ENCODE data around the gene FOLR2. TPM values are rescaled to one million over a fixed set of nuclear protein-coding genes. Genes with fewer than 3 reads are reported as not detected.

Gene FOLR2
- total RNA-seq, 1 experiment from 2014 or later: not detected

DNA sequence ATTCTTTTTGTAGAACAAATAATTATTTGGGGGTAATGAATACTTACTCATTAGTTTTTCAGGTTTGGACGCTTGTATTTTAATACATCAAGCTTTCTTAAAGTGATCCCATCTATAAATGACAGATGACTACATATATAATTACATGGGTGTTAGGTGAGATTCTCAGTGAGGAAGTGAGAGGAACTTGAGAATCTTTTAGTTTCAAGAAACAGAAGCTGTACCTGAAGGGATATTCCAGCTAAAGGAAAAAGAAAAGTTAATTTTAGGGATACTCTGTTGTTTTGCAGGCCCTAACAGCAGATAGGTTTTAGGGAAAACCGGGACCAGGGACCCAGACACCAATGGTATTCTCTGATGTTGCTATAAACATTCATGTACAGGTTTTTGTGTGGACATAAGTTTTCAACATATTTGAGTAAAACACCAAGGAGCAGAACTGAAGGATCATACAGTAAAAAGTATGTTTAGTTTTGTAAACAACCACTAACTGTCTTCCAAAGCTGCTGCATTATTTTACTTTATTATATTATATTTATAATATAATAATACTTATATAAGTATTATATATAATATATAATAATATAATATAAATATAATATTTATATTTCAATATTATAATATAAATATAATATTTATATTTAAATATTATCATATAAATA, 51.5 kb downstream of the FOLR2 start:
- BruUV-seq (replicated peaks): no TSS peak
- intact Hi-C loops (cut with micrococcal nuclease): no loop called here
- Histone ChIP-seq H3K9me3 (ENCODE audit: control insufficient read depth in 1 of 2, insufficient read depth in 1 of 2, low read depth in 1 of 2, low read length in 2 of 2) (no peaks in the 10 kb centered on the region), H3K4me2 (ENCODE audit: low read length) (no peak overlapping the region), H3K27ac (ENCODE audit: low read depth, low read length) (no peak overlapping the region), H3K36me3 (ENCODE audit: control insufficient read depth in 1 of 2, insufficient read depth in 2 of 2, low read length in 2 of 2) (no peaks in the 10 kb centered on the region), H3K9me2 (ENCODE audit: insufficient read depth) (no peaks in the 10 kb centered on the region), H3K4me1 (ENCODE audit: control insufficient read depth in 1 of 2, insufficient read depth in 2 of 2, low read length in 2 of 2) (peaks cover 0 to 9% of the 10 kb centered on the region in 2 experiments; a peak in 1 of 4 replicates), H4K20me1 (ENCODE audit: insufficient read depth) (no peaks in the 10 kb centered on the region), H3K27me3 (ENCODE audit: insufficient read depth, low read length) (no peaks in the 10 kb centered on the region), H2AFZ (ENCODE audit: low read depth, low read length, poor library complexity, severe bottlenecking) (no peak overlapping the region), H3K9ac (ENCODE audit: low read length) (no peak overlapping the region), H3K4me3 (replicated peaks in 1 of 2; ENCODE audit: low read depth in 1 of 2, low read length in 2 of 2) (no peak overlapping the region), H3K79me2 (ENCODE audit: insufficient read depth, low read length) (no peaks in the 10 kb centered on the region)
- no peak for ATAC-seq
- ChIA-PET CTCF (no interaction called here), POLR2A (no interaction called here), RAD21 (ENCODE audit: low non-redundant PET in 1 of 2, low total read pairs in 2 of 2, uncharacterized antibody in 2 of 2, unreplicated experiment in 2 of 2) (no interaction called here)
- TF ChIP-seq SIN3A (IDR thresholded peaks at IDR 0.05; ENCODE audit: low read depth) (no peak), EGR1 (IDR thresholded peaks at IDR 0.05; ENCODE audit: low read depth) (no peak), RAD21 (IDR thresholded peaks at IDR 0.05; ENCODE audit: low read depth) (no peak), FOSL1 (IDR thresholded peaks at IDR 0.05; ENCODE audit: low read depth) (no peak), EZH2 (IDR thresholded peaks at IDR 0.05) (no peak), POLR2AphosphoS5 (IDR thresholded peaks at IDR 0.05; ENCODE audit: low read depth, low read length) (no peak), TCF7L2 (IDR thresholded peaks at IDR 0.05; ENCODE audit: borderline replicate concordance, extremely low read depth, insufficient read depth, insufficient read length) (no peak), CEBPB (IDR thresholded peaks at IDR 0.05; ENCODE audit: low read depth) (no peak), POLR2A (IDR thresholded peaks at IDR 0.05; ENCODE audit: borderline replicate concordance, extremely low read depth, insufficient read depth, insufficient read length) (no peak), ZNF274 (IDR thresholded peaks at IDR 0.05; ENCODE audit: low read depth, low read length) (no peak), SRF (IDR thresholded peaks at IDR 0.05; ENCODE audit: low read depth) (no peak), SP1 (IDR thresholded peaks at IDR 0.05; ENCODE audit: low read depth) (no peak), JUND (IDR thresholded peaks at IDR 0.05) (no peak), YY1 (IDR thresholded peaks at IDR 0.05; ENCODE audit: extremely low read depth, insufficient replicate concordance, low read depth, low read length) (no peak), ELF1 (IDR thresholded peaks at IDR 0.05; ENCODE audit: borderline replicate concordance, low read depth) (no peak)
- TF ChIP-seq, protein P1, sequence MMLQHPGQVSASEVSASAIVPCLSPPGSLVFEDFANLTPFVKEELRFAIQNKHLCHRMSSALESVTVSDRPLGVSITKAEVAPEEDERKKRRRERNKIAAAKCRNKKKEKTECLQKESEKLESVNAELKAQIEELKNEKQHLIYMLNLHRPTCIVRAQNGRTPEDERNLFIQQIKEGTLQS (IDR thresholded peaks at IDR 0.05): no peak
- TF ChIP-seq, protein P2, sequence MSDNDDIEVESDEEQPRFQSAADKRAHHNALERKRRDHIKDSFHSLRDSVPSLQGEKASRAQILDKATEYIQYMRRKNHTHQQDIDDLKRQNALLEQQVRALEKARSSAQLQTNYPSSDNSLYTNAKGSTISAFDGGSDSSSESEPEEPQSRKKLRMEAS (IDR thresholded peaks at IDR 0.05): no peak
- TF ChIP-seq, protein P3, sequence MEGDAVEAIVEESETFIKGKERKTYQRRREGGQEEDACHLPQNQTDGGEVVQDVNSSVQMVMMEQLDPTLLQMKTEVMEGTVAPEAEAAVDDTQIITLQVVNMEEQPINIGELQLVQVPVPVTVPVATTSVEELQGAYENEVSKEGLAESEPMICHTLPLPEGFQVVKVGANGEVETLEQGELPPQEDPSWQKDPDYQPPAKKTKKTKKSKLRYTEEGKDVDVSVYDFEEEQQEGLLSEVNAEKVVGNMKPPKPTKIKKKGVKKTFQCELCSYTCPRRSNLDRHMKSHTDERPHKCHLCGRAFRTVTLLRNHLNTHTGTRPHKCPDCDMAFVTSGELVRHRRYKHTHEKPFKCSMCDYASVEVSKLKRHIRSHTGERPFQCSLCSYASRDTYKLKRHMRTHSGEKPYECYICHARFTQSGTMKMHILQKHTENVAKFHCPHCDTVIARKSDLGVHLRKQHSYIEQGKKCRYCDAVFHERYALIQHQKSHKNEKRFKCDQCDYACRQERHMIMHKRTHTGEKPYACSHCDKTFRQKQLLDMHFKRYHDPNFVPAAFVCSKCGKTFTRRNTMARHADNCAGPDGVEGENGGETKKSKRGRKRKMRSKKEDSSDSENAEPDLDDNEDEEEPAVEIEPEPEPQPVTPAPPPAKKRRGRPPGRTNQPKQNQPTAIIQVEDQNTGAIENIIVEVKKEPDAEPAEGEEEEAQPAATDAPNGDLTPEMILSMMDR (IDR thresholded peaks at IDR 0.05 in 2 of 3, conservative IDR thresholded peaks at IDR 0.05 in 1 of 3; ENCODE audit: borderline replicate concordance in 1 of 3, insufficient read depth in 1 of 3, low read depth in 2 of 3, low read length in 2 of 3): no peak
- TF ChIP-seq, protein P4, sequence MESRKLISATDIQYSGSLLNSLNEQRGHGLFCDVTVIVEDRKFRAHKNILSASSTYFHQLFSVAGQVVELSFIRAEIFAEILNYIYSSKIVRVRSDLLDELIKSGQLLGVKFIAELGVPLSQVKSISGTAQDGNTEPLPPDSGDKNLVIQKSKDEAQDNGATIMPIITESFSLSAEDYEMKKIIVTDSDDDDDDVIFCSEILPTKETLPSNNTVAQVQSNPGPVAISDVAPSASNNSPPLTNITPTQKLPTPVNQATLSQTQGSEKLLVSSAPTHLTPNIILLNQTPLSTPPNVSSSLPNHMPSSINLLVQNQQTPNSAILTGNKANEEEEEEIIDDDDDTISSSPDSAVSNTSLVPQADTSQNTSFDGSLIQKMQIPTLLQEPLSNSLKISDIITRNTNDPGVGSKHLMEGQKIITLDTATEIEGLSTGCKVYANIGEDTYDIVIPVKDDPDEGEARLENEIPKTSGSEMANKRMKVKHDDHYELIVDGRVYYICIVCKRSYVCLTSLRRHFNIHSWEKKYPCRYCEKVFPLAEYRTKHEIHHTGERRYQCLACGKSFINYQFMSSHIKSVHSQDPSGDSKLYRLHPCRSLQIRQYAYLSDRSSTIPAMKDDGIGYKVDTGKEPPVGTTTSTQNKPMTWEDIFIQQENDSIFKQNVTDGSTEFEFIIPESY (IDR thresholded peaks at IDR 0.05; ENCODE audit: extremely low read depth, insufficient replicate concordance, low read length): no peak
- DNase-seq (ENCODE audit: low read depth, low spot score): no peak
